NCI-H1930 (cell line): ENCODE results near the gene PHF12.

Experiments
- DNase-seq, 2 experiments: peaks; one replicate each; lab custom pipeline; 2025; lab: John Stamatoyannopoulos, UW

PHF12 gene

GRCh38 chr17:28975031-28975430, 23.7 kb upstream of the PHF12 start:
- DNase-seq, result no peak

DNA sequence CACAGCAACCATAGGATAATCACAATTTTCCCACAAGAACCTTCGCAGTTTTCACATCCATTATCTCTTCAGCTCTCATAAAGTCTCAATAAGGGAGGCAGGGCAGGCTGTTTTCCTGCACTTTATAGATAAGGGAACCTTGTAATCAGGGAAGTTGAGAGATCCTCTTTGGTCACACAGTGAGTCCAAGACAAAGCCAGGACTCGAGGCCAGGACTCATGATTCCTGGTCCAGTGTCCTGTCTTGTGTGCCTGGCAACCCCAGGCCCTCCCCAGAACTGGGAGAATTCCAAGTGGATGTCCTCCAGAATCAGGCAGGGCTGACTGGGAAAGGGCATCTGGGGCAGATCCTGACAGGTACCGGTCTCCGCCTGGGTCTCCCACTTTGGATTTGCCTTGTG, 23.1 kb upstream of the PHF12 start:
- no peak for DNase-seq

DNA sequence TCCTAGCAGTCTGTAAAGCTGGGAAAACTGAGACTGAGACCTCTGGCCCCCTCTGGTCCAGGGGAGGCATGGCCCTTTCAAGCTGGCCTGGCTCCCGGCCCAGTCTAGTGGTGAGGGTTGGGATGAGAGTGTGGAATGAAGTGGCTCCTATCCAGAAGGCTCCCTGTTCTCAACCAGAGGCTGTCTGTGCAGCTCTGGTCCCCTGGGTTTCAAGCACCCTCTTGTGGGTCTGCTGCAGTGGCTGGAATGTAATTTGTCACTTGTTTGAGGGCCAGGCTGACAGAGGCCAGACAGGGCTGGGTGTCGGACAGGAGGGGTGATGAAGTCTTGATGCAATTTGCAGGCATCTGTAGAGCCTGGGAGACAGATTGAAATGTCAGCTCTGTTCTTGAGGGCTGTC, 22.1 kb upstream of the PHF12 start:
- DNase-seq, result no peak

- no peak for DNase-seq
Measured at GRCh38 chr17:28972437-28972836, 21.1 kb upstream of the PHF12 start.

GRCh38 chr17:28970879-28971278, 19.6 kb upstream of the PHF12 start:
- DNase-seq, result no peak

DNA sequence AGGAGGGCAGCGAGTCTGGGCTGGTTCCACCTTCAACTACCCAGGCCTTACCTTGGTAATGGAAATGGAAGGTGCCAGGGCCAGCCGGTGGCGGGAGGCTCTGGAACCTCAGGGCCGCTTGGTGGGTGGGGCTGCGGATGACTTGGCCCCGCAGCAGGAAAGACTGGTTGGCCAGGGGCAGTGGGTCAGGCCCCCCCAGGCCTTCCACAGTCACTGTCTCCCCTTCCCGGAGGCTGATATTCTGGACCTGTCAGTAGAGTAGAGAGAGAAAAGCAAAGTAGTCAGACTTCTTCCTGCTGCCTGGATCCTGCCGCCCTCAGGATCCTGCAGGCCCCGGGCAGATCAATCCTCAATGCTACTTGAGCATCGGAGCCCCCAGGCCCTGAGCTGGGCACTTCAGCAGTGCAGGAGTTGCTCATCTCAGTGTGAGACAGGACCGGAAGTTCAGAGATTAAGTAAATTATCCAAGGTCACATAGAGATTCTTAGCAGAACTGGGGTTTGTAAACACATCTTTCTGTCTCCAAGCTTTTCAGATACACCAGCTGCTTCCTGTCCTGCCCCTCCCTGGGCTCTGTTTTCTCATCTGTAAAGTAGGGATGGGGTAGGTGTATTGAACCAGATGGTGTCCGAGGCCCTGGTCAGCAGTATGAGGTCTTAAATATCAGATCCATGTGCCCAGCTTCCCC, 18.5 kb upstream of the PHF12 start:
- DNase-seq, result no peak

- no peak for DNase-seq
Measured at GRCh38 chr17:28968914-28969295, 17.6 kb upstream of the PHF12 start.

GRCh38 chr17:28968231-28968913, 17.1 kb upstream of the PHF12 start:
- no peak for DNase-seq

DNA sequence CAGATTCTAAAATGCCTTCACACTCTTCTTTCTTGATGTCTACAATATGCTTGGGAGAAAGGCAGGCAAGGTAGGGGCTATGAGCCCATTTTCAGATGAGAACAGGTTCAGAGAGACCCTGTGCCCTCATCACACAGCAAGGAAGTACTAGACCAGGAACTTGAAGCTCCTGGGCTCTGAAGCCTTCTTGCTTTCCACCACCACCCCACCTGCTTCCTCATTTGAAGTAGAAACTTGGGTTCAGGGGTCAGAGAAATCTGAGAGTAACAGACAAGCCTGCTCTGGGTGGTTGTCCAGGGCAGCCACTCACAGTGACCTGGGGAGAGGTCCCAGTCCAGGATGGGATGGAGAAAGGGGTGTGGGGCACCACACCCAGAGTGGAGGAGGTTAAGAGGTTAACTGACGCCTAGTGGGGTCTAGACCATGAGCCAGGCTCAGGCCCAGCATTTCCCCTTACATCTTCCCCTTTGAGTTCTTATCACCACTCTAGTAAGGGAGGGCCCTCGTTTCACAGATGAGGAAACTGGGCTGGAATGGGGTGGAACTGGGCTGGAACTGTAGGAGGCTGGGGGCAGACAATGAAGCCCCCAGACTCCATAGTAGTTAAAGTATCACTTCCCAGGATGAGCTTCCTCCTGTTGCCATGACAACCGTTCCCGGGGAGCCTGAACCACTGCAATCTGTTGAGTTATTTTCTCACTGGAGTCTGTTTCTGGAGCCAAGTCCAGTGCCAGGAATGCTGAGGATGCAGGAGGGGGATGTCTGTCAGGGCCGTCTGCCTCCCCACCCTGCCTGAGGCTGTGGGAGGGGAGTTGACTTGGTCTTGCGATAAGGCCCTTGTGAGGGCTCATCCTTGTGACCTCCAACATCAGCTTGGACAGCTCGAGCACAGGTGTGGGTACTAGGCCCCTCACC, 16.2 kb upstream of the PHF12 start:
- DNase-seq, result no peak

- no peak for DNase-seq
Measured at GRCh38 chr17:28963841-28964240, 12.5 kb upstream of the PHF12 start.

GRCh38 chr17:28963055-28963611, 11.8 kb upstream of the PHF12 start:
- DNase-seq, result no peak

GRCh38 chr17:28961391-28961790, 10.1 kb upstream of the PHF12 start:
- no peak for DNase-seq

GRCh38 chr17:28960256-28961061, 9.1 kb upstream of the PHF12 start:
- DNase-seq, result no peak

- no peak for DNase-seq
Measured at GRCh38 chr17:28959471-28959871, 8.2 kb upstream of the PHF12 start.

- no peak for DNase-seq
Measured at GRCh38 chr17:28958820-28959455, 7.6 kb upstream of the PHF12 start.

GRCh38 chr17:28957992-28958355, 6.7 kb upstream of the PHF12 start:
- DNase-seq, result no peak

GRCh38 chr17:28957277-28957991, 6.1 kb upstream of the PHF12 start:
- no peak for DNase-seq

GRCh38 chr17:28956861-28957260, 5.5 kb upstream of the PHF12 start:
- no peak for DNase-seq

DNA sequence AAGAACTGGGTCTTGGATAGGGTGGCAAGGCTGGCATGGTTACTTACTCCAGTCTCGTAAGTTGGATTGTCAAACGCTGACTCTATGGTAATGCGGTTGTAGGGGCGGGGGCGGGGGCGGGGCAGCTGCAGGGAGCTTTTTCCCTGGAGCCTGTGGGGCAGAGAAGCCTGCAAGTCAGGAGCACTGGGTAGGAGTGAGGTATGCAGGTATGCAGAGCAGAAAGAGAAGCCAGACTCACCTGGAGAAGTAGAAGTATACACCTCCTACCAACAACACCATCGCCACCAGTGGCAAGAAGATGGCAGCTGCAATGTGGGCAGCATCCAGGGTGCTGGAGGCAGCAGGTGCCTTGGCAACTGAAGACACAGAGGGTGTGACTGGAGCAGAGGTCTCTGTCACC, 4.8 kb upstream of the PHF12 start:
- DNase-seq, result no peak

DNA sequence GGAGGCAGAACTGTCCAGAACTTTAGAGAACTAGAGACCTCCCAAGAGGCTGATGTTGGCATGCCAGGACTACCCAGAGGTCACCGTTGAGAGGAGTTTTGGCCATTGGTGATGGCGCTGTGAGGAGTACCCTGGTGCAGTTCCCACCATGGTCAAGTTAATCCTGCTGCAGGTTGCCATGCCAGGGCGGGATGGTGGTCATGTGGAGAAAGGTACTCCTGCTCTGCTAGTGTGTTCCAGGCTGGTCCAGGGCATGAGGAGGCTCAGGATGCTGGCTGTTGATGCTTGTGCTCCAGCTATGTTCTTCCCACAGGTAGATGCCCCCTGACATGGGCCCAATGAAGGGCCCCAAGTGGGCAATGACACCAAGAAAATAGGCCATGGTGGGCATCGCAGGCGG, 4.1 kb upstream of the PHF12 start:
- DNase-seq, result no peak

- DNase-seq, result no peak
Measured at GRCh38 chr17:28954886-28955285, 3.6 kb upstream of the PHF12 start.
